ENCODE results near the gene DNA2. TPM values are rescaled to one million over a fixed set of nuclear protein-coding genes. Genes with fewer than 3 reads are reported as not detected.
"Not testable (repeated sequence)": the region's sequence is repeated elsewhere in the genome, so short reads cannot be mapped to it uniquely, and the experiment has no call there.

DNA2 gene
- total RNA-seq, 1 donor from 2014 or later = 85.4 TPM

DNA sequence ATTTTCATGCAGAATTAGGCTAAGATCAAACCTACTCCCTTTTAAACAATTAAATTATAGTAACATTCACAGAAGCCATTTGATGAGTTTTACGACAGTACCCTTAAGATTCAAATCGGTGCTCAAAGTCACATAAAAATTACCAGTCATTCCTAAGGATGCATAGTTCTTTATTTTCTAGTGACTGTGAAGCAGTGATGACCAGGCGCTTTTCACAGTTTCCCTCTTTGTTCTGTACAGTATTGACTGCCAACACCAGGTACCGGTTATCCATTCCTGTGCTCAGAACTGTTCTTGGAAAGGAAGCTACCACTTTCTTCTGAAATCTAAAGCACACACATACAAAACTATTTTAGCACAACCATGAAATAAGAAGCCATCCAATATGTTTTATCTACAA, 1.9 kb downstream of the DNA2 start:
- Histone ChIP-seq H4K20me1 (ENCODE audit: low read depth) (peaks cover 10% of the 10 kb centered on the region), H2AFZ (replicated peaks) (no peak overlapping the region)
- TF ChIP-seq, protein P1, sequence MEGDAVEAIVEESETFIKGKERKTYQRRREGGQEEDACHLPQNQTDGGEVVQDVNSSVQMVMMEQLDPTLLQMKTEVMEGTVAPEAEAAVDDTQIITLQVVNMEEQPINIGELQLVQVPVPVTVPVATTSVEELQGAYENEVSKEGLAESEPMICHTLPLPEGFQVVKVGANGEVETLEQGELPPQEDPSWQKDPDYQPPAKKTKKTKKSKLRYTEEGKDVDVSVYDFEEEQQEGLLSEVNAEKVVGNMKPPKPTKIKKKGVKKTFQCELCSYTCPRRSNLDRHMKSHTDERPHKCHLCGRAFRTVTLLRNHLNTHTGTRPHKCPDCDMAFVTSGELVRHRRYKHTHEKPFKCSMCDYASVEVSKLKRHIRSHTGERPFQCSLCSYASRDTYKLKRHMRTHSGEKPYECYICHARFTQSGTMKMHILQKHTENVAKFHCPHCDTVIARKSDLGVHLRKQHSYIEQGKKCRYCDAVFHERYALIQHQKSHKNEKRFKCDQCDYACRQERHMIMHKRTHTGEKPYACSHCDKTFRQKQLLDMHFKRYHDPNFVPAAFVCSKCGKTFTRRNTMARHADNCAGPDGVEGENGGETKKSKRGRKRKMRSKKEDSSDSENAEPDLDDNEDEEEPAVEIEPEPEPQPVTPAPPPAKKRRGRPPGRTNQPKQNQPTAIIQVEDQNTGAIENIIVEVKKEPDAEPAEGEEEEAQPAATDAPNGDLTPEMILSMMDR (IDR thresholded peaks at IDR 0.05) = no peak

DNA sequence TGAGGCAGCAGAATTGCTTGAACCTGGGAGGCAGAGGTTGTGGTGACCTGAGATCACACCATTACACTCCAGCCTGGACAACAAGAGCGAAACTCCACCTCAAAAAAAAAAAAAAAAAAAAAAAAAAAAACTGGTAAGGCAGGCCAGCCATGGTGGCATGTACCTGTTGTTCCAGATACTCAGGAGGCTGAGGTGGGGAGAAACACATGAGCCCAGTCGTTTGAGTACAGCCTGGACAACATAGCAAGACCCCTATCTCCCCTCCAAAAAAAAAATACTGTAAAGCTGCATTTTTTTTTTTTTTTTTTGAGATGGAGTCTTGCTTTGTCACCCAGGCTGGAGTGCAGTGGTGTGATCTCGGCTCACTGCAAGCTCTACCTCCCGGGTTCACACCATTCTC, 7.0 kb downstream of the DNA2 start:
- H3K27ac ChIP-seq; H3K27me3 ChIP-seq; H3K9me3 ChIP-seq (ENCODE audit: low read depth); H3K27ac Mint-ChIP-seq; DNase-seq (ENCODE audit: low spot score); H2AFZ ChIP-seq (replicated peaks); H3K4me3 Mint-ChIP-seq; H3K27me3 Mint-ChIP-seq (ENCODE audit: insufficient read depth, low read depth); H3K4me2 ChIP-seq; H3K9me3 Mint-ChIP-seq; H3K4me1 ChIP-seq; H3K9ac ChIP-seq; H3K4me1 Mint-ChIP-seq; H3K4me3 ChIP-seq; H4K20me1 ChIP-seq (ENCODE audit: low read depth): not testable (repeated sequence)
- H3K36me3 Mint-ChIP-seq = peaks cover 28% of the 10 kb centered on the region
- peaks cover 49% of the 10 kb centered on the region for H3K79me2 ChIP-seq (ENCODE audit: low read depth)
- peaks cover 13% of the 10 kb centered on the region for H3F3A ChIP-seq (ENCODE audit: low read depth)
- peaks cover 43% of the 10 kb centered on the region for H3K36me3 ChIP-seq

More for the DNA sequence above, 1.9 kb downstream of the DNA2 start:
- H3K27me3 ChIP-seq = no peaks in the 10 kb centered on the region
- no peak for DNase-seq (ENCODE audit: low spot score)
- no peaks in the 10 kb centered on the region for H3K9me3 ChIP-seq (ENCODE audit: low read depth)
- H3K4me1 Mint-ChIP-seq = peaks cover 26% of the 10 kb centered on the region
- peaks cover 38% of the 10 kb centered on the region for H3K36me3 ChIP-seq
- H3F3A ChIP-seq (ENCODE audit: low read depth) = peaks cover 31% of the 10 kb centered on the region
- peaks cover 11% of the 10 kb centered on the region for H3K4me1 ChIP-seq
- peak overlapping the region; percentile 92 for H3K4me2 ChIP-seq
- no peak overlapping the region for H3K27ac ChIP-seq
- peak overlapping the region; percentile 89 for H3K4me3 ChIP-seq
- H3K79me2 ChIP-seq (ENCODE audit: low read depth) = peaks cover 58% of the 10 kb centered on the region
- peak overlapping the region; percentile 100 for H3K4me3 Mint-ChIP-seq
- H3K9me3 Mint-ChIP-seq = no peaks in the 10 kb centered on the region
- peak overlapping the region; percentile 77 for H3K9ac ChIP-seq
- no peak overlapping the region for H3K27ac Mint-ChIP-seq
- peaks cover 14% of the 10 kb centered on the region for H3K36me3 Mint-ChIP-seq
- no peaks in the 10 kb centered on the region for H3K27me3 Mint-ChIP-seq (ENCODE audit: insufficient read depth, low read depth)

DNA sequence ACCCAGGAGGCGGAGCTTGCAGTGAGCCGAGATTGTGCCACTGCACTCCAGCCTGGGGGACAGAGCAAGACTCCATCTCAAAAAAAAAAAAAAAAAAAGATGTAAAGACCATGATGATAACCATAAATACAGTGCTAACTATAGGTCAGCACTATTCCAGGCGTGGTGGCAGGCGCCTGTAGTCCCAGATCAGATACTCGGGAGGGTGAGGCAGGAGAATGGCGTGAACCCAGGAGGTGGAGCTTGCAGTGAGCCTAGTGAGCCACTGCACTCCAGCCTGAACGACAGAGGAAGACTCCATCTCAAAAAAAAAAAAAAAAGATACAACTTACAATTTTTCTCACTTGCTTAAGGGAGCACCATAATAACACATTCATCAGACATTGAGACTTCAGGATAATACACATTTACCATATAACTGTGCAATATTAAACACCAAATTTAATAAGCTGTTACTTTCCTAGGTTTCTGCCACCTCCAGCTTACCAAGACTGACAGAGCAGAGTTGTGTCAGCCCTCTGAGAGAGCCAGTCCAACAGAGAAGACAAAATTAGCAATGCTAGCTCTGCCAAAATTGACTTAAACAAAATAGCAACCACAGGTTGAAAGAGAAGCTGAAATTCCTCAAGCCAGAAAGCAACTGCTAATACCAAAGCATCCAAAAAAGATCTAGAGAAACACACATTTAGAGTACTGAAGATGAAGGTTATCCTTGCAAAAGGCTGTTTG, 8.2 kb downstream of the DNA2 start:
- Mint-ChIP-seq H3K9me3 (no peaks in the 10 kb centered on the region), H3K27ac (no peak overlapping the region), H3K27me3 (ENCODE audit: insufficient read depth, low read depth) (no peaks in the 10 kb centered on the region), H3K36me3 (peaks cover 31% of the 10 kb centered on the region), H3K4me3 (no peak overlapping the region), H3K4me1 (no peaks in the 10 kb centered on the region)
- H3K9ac ChIP-seq = no peak overlapping the region
- H3K9me3 ChIP-seq (ENCODE audit: low read depth) = no peaks in the 10 kb centered on the region
- no peaks in the 10 kb centered on the region for H4K20me1 ChIP-seq (ENCODE audit: low read depth)
- no peaks in the 10 kb centered on the region for H3K4me1 ChIP-seq
- peaks cover 46% of the 10 kb centered on the region for H3K36me3 ChIP-seq
- no peak overlapping the region for H3K4me2 ChIP-seq
- DNase-seq (ENCODE audit: low spot score) = no peak
- H3F3A ChIP-seq (ENCODE audit: low read depth) = peaks cover 10% of the 10 kb centered on the region
- H3K27ac ChIP-seq = no peak overlapping the region
- peaks cover 37% of the 10 kb centered on the region for H3K79me2 ChIP-seq (ENCODE audit: low read depth)
- TF ChIP-seq EZH2phosphoT487 (IDR thresholded peaks at IDR 0.05) (no peak), EZH2 (IDR thresholded peaks at IDR 0.05) (no peak)
- TF ChIP-seq, protein P1 (IDR thresholded peaks at IDR 0.05) = no peak
- H2AFZ ChIP-seq (replicated peaks) = no peak overlapping the region
- no peaks in the 10 kb centered on the region for H3K27me3 ChIP-seq
- no peak overlapping the region for H3K4me3 ChIP-seq

DNA sequence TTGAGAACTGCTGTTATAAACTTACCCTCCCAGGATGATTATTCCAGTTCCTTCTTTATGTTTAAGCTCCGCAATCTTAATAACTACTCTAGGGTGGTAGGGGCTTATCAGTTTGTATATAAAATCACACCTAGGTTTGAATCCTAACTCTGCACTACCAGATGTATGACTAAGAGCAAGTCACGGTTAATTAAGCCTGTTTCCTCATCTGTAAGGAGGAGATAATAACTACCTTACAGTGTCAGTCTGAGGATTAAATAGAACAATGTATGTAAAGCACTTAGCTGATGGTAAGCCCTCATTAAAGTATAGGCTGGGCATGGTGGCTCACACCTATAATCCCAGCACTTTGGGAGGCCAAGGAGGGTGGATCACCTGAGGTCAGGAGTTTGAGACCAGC, 9.2 kb downstream of the DNA2 start:
- H3F3A ChIP-seq (ENCODE audit: low read depth) = peaks cover 10% of the 10 kb centered on the region
- H3K4me2 ChIP-seq = no peak overlapping the region
- Mint-ChIP-seq H3K36me3 (peaks cover 29% of the 10 kb centered on the region), H3K4me1 (no peaks in the 10 kb centered on the region), H3K27ac (no peak overlapping the region), H3K4me3 (no peak overlapping the region), H3K9me3 (no peaks in the 10 kb centered on the region), H3K27me3 (ENCODE audit: insufficient read depth, low read depth) (no peaks in the 10 kb centered on the region)
- no peaks in the 10 kb centered on the region for H3K4me1 ChIP-seq
- H3K4me3 ChIP-seq = no peak overlapping the region
- H3K36me3 ChIP-seq = peaks cover 37% of the 10 kb centered on the region
- H2AFZ ChIP-seq (replicated peaks) = no peak overlapping the region
- H3K27me3 ChIP-seq = no peaks in the 10 kb centered on the region
- no peak for DNase-seq (ENCODE audit: low spot score)
- no peak overlapping the region for H3K9ac ChIP-seq
- peaks cover 30% of the 10 kb centered on the region for H3K79me2 ChIP-seq (ENCODE audit: low read depth)
- H3K9me3 ChIP-seq (ENCODE audit: low read depth) = no peaks in the 10 kb centered on the region
- no peak overlapping the region for H3K27ac ChIP-seq
- no peaks in the 10 kb centered on the region for H4K20me1 ChIP-seq (ENCODE audit: low read depth)
- TF ChIP-seq EZH2 (IDR thresholded peaks at IDR 0.05) (no peak), EZH2phosphoT487 (IDR thresholded peaks at IDR 0.05) (no peak)
- TF ChIP-seq, protein P1 (IDR thresholded peaks at IDR 0.05) = no peak
